HCT116 (cell line): Measurements from ENCODE around the gene AURKA. TPM values are rescaled to one million over a fixed set of nuclear protein-coding genes. Genes with fewer than 3 reads are reported as not detected.

Source experiments
- ATAC-seq: fragments of 200-7000 bp; cut with Tn5 transposase; 2 replicates; pipeline ENCODE4 v1.9.1; 2020; ENCODE audit warnings: mild to moderate bottlenecking, moderate library complexity
- BruUV-seq: library from RNA; stranded (reverse); fragments of 400-500 nt; replicated peaks from 2 replicates; lab custom pipeline; 2021; lab: Mats Ljungman, UMichigan
- CTCF ChIA-PET: fragments of 300-600 bp; sonication (Branson Sonifier 250); formaldehyde crosslinking; loops from one replicate; lab custom pipeline; 2021; ENCODE audit warnings: antibody characterized with exemption; lab: Charles Lee
- POLR2A ChIA-PET: fragments of 300-600, 350-600 bp; sonication (Branson Sonifier 250); formaldehyde crosslinking; loops from one replicate; lab custom pipeline; 2021; ENCODE audit warnings: antibody characterized with exemption; lab: Charles Lee
- RAD21 ChIA-PET, 2 experiments: fragments of 300-600 bp; sonication (Branson Sonifier 250); formaldehyde crosslinking; loops; one replicate each; lab custom pipeline; 2023; ENCODE audit warnings: low total read pairs in 2 of 2; ENCODE audit not compliant: uncharacterized antibody in 2 of 2, unreplicated experiment in 2 of 2, low non-redundant PET in 1 of 2; lab: Charles Lee
- DNase-seq: peaks from one replicate; pipeline ENCODE4 v3.0.0-alpha.2; 2010; ENCODE audit warnings: low read depth, low spot score
- H2AFZ ChIP-seq: fragments of 200-600 bp; shearing (Covaris generic), sonication (generic); 2 replicates; pipeline ENCODE4 v1.6.1; 2017; ENCODE audit warnings: low read depth, mixed run types, mixed read lengths, antibody characterized with exemption, low read length; ENCODE audit not compliant: poor library complexity, severe bottlenecking
- H3K27ac ChIP-seq: 2 replicates; pipeline ENCODE4 v1.5.1; 2012; ENCODE audit warnings: low read depth, low read length
- H3K27me3 ChIP-seq: fragments of 200-600 bp; sonication (generic); 2 replicates; pipeline ENCODE4 v1.6.1; 2016; ENCODE audit warnings: mixed run types, low read length, mixed read lengths; ENCODE audit not compliant: insufficient read depth
- H3K36me3 ChIP-seq, 2 experiments: fragments of 200-500 bp in 1 of 2; fragments of 200-600 bp in 1 of 2; sonication (Bioruptor generic) in 1 of 2; sonication (generic) in 1 of 2; 2 replicates each; pipeline versions ENCODE4 v1.5.1 to v1.6.1; 2014 to 2016; ENCODE audit warnings: low read length in 2 of 2, inconsistent platforms in 1 of 2, mixed read lengths in 1 of 2, mixed run types in 1 of 2; ENCODE audit not compliant: insufficient read depth in 2 of 2, control insufficient read depth in 1 of 2
- H3K4me1 ChIP-seq, 2 experiments: fragments of 200-600 bp in 1 of 2; sonication (generic) in 1 of 2; 2 replicates each; pipeline versions ENCODE4 v1.5.1 to v1.6.1; 2012 to 2017; ENCODE audit warnings: low read length in 2 of 2, inconsistent platforms in 1 of 2, mild to moderate bottlenecking in 1 of 2, mixed read lengths in 1 of 2, mixed run types in 1 of 2, moderate library complexity in 1 of 2; ENCODE audit not compliant: insufficient read depth in 2 of 2, control insufficient read depth in 1 of 2
- H3K4me2 ChIP-seq: fragments of 200-600 bp; sonication (generic); 2 replicates; pipeline ENCODE4 v1.6.1; 2017; ENCODE audit warnings: mixed run types, low read length, mixed read lengths
- H3K4me3 ChIP-seq, 2 experiments: fragments of 200-600 bp in 1 of 2; sonication (generic) in 1 of 2; replicated peaks in 1 of 2; 2 replicates each; pipeline ENCODE4 v1.5.1; 2011 to 2016; ENCODE audit warnings: low read length in 2 of 2, control low read depth in 1 of 2, low read depth in 1 of 2, mild to moderate bottlenecking in 1 of 2, mixed read lengths in 1 of 2, mixed run types in 1 of 2
- H3K79me2 ChIP-seq: fragments of 200-600 bp; sonication (generic); 2 replicates; pipeline ENCODE4 v1.6.1; 2017; ENCODE audit warnings: mild to moderate bottlenecking, mixed run types, low read length, moderate library complexity, mixed read lengths; ENCODE audit not compliant: insufficient read depth
- H3K9ac ChIP-seq: fragments of 200-600 bp; sonication (generic); 2 replicates; pipeline ENCODE4 v1.6.1; 2016; ENCODE audit warnings: low read length, mixed read lengths
- H3K9me2 ChIP-seq: fragments of 200-600 bp; sonication (generic), shearing (Covaris generic); 2 replicates; pipeline ENCODE4 v1.6.1; 2017; ENCODE audit warnings: mixed run types, mild to moderate bottlenecking, moderate library complexity; ENCODE audit not compliant: insufficient read depth
- H3K9me3 ChIP-seq, 2 experiments: fragments of 200-500 bp in 1 of 2; fragments of 200-600 bp in 1 of 2; sonication (Bioruptor generic) in 1 of 2; sonication (generic) in 1 of 2; 2 replicates each; pipeline ENCODE4 v1.6.1; 2014 to 2017; ENCODE audit warnings: low read length in 2 of 2, mixed read lengths in 2 of 2, inconsistent platforms in 1 of 2, low read depth in 1 of 2, mild to moderate bottlenecking in 1 of 2, mixed run types in 1 of 2, moderate library complexity in 1 of 2; ENCODE audit not compliant: control insufficient read depth in 1 of 2, insufficient read depth in 1 of 2
- H4K20me1 ChIP-seq: fragments of 200-600 bp; sonication (generic), shearing (Covaris generic); 2 replicates; pipeline ENCODE4 v1.6.1; 2017; ENCODE audit warnings: mixed run types, mild to moderate bottlenecking, moderate library complexity; ENCODE audit not compliant: insufficient read depth
- CEBPB ChIP-seq: IDR thresholded peaks from 2 replicates; pipeline ENCODE4 v1.6.1; 2012; ENCODE audit warnings: low read depth
- ELF1 ChIP-seq: IDR thresholded peaks from 2 replicates; pipeline ENCODE4 v1.6.1; 2012; ENCODE audit warnings: low read depth, borderline replicate concordance
- REST ChIP-seq: IDR thresholded peaks from 2 replicates; pipeline ENCODE4 v1.6.1; 2012; ENCODE audit warnings: low read depth
- ZFX ChIP-seq: fragments of 450-650 bp; IDR thresholded peaks from 2 replicates; pipeline ENCODE4 v1.6.1; 2017
- intact Hi-C: fragments of 100-400 bp; cut with micrococcal nuclease; formaldehyde crosslinking; loops from 2 replicates; pipeline ENCODE4 v1.10.0; 2022
- total RNA-seq: library from RNA; stranded (reverse); gene quantifications from one replicate; pipeline ENCODE4 v1.2.1, GENCODE V29; 2021; ENCODE audit not compliant: unreplicated experiment

Gene AURKA
- total RNA-seq, 1 experiment from 2014 or later = 80.1 TPM

- TF ChIP-seq ELF1 (no peak), REST (no peak)
Observed at GRCh38 chr20:56360133-56360907, 31.7 kb downstream of the AURKA start (continued).

- H3K4me1 ChIP-seq = peaks cover 7 to 21% of the 10 kb centered on the region in 2 experiments
- RAD21 ChIA-PET = no interaction called here
- CTCF ChIA-PET = interaction anchor here (0.8 to 1.2 kb wide), 3 partner anchors 32 to 154 kb away, joined by 3 to 5 read pairs (median 5); partner anchors contain the start of gene AURKA
- H3K4me2 ChIP-seq = peak overlapping the region; percentile 88
- peak overlapping the region; percentile 70 for H3K9ac ChIP-seq
- DNase-seq (no peak), ATAC-seq (peak; percentile 47)
- POLR2A ChIA-PET = interaction anchor here (1.4 kb wide), 1 partner anchor 33 kb away, joined by 5 read pairs; the partner anchor contains the start of genes AURKA and CSTF1
- H3K4me3 ChIP-seq = peak overlapping the region; percentile 72 to 77
- H3K27me3 ChIP-seq = no peaks in the 10 kb centered on the region
- H4K20me1 ChIP-seq = no peaks in the 10 kb centered on the region
- intact Hi-C loops = no loop called here
- no peak overlapping the region for H2AFZ ChIP-seq
- TSS peak; percentile 42 for BruUV-seq
- peak overlapping the region; percentile 32; the same call in 1 of the 2 replicates for H3K27ac ChIP-seq
- no peaks in the 10 kb centered on the region for H3K79me2 ChIP-seq
- no peaks in the 10 kb centered on the region for H3K9me2 ChIP-seq
- TF ChIP-seq CEBPB = no peak
- TF ChIP-seq ZFX = peak; percentile 14; the same call in 1 of the 2 replicates
- TF ChIP-seq, all 23 proteins: peak for 1
- Histone ChIP-seq H3K36me3 (no peaks in the 10 kb centered on the region), H3K9me3 (no peaks in the 10 kb centered on the region)
Observed at GRCh38 chr20:56359212-56360132, 32.5 kb downstream of the AURKA start.
